HG02884 (cell line): ENCODE data around the gene EPB41L1.

Experiments used
- ATAC-seq: cut with Tn5 transposase; IDR thresholded peaks from one replicate; pipeline ENCODE4 v1.9.1; 2021; ENCODE audit warnings: mild to moderate bottlenecking, moderate library complexity; ENCODE audit not compliant: unreplicated experiment

EPB41L1 gene

GRCh38 chr20:36184816-36185776 is 30.6 kb downstream of the EPB41L1 start:
- ATAC-seq = no peak

- ATAC-seq = no peak
Measured at GRCh38 chr20:36193977-36194712, 39.6 kb downstream of the EPB41L1 start.

- no peak for ATAC-seq
Measured at GRCh38 chr20:36196676-36197075, 42.1 kb downstream of the EPB41L1 start.

- no peak for ATAC-seq
Measured at GRCh38 chr20:36197271-36197670, 42.7 kb downstream of the EPB41L1 start.

- ATAC-seq = no peak
Measured at GRCh38 chr20:36199345-36200257, 45.1 kb downstream of the EPB41L1 start.

- ATAC-seq = no peak
Measured at GRCh38 chr20:36200451-36200850, 45.9 kb downstream of the EPB41L1 start.

- ATAC-seq = no peak
Measured at GRCh38 chr20:36201198-36201597, 46.7 kb downstream of the EPB41L1 start.

- no peak for ATAC-seq
Measured at GRCh38 chr20:36202891-36203338, 48.4 kb downstream of the EPB41L1 start.

- ATAC-seq = no peak
Measured at GRCh38 chr20:36203861-36204260, 49.3 kb downstream of the EPB41L1 start.

GRCh38 chr20:36205026-36205425 is 50.5 kb downstream of the EPB41L1 start:
- ATAC-seq = no peak

- ATAC-seq = no peak
Measured at GRCh38 chr20:36206068-36206467, 51.5 kb downstream of the EPB41L1 start.

- ATAC-seq = no peak
Measured at GRCh38 chr20:36206641-36207040, 52.1 kb downstream of the EPB41L1 start.

GRCh38 chr20:36207602-36208001 is 53.1 kb downstream of the EPB41L1 start:
- ATAC-seq = no peak

GRCh38 chr20:36208257-36208656 is 53.7 kb downstream of the EPB41L1 start:
- no peak for ATAC-seq

GRCh38 chr20:36210436-36211021 is 56.0 kb downstream of the EPB41L1 start:
- ATAC-seq = no peak

- ATAC-seq = no peak
Measured at GRCh38 chr20:36213362-36213761, 58.8 kb downstream of the EPB41L1 start.

- no peak for ATAC-seq
Measured at GRCh38 chr20:36214684-36215256, 60.2 kb downstream of the EPB41L1 start.

- no peak for ATAC-seq
Measured at GRCh38 chr20:36215778-36216177, 61.2 kb downstream of the EPB41L1 start.

GRCh38 chr20:36216314-36217025 is 61.9 kb downstream of the EPB41L1 start:
- ATAC-seq = no peak
